GM23338 (cell line): ENCODE results near the gene RAC3. TPM values are rescaled to one million over a fixed set of nuclear protein-coding genes. Genes with fewer than 3 reads are reported as not detected.

Experiments
- ATAC-seq: fragments of 200-7000 bp; cut with Tn5 transposase; 3 replicates; pipeline ENCODE4 v1.9.1; 2020
- DNase-seq: peaks from one replicate; pipeline ENCODE4 v3.0.0-alpha.2; 2015; ENCODE audit warnings: low spot score
- H2AFZ ChIP-seq: fragments of 200-600 bp; sonication (generic); 2 replicates; pipeline ENCODE4 v1.8.0; 2016; ENCODE audit warnings: antibody characterized with exemption, mild to moderate bottlenecking, moderate library complexity
- H3F3A ChIP-seq: fragments of 200-600 bp; sonication (generic); replicated peaks from 2 replicates; pipeline ENCODE4 v1.8.0; 2017; ENCODE audit warnings: antibody characterized with exemption, mixed run types, low read depth
- H3K27ac ChIP-seq: fragments of 200-600 bp; sonication (generic); 2 replicates; pipeline ENCODE4 v1.6.1; 2016; ENCODE audit warnings: low read depth
- H3K27me3 ChIP-seq: fragments of 200-600 bp; sonication (generic); 2 replicates; pipeline ENCODE4 v1.8.0; 2016; ENCODE audit warnings: mild to moderate bottlenecking, mixed run types, moderate library complexity; ENCODE audit not compliant: insufficient read depth
- H3K36me3 ChIP-seq: fragments of 200-600 bp; sonication (generic); 2 replicates; pipeline ENCODE4 v1.8.0; 2016; ENCODE audit warnings: mild to moderate bottlenecking; ENCODE audit not compliant: insufficient read depth
- H3K4me1 ChIP-seq: fragments of 200-600 bp; sonication (generic); 2 replicates; pipeline ENCODE4 v1.8.0; 2016; ENCODE audit warnings: mild to moderate bottlenecking, moderate library complexity; ENCODE audit not compliant: insufficient read depth
- H3K4me2 ChIP-seq: fragments of 200-600 bp; sonication (generic); 2 replicates; pipeline ENCODE4 v1.7.1; 2017; ENCODE audit warnings: mixed run types
- H3K4me3 ChIP-seq: fragments of 200-600 bp; sonication (generic); 2 replicates; pipeline ENCODE4 v1.6.1; 2016; ENCODE audit warnings: mixed run types
- H3K79me2 ChIP-seq: fragments of 200-600 bp; sonication (generic); replicated peaks from 2 replicates; pipeline ENCODE4 v1.8.0; 2017; ENCODE audit warnings: mild to moderate bottlenecking; ENCODE audit not compliant: insufficient read depth
- H3K9me2 ChIP-seq: fragments of 200-600 bp; sonication (generic); 2 replicates; pipeline ENCODE4 v1.8.0; 2017; ENCODE audit not compliant: insufficient read depth
- H4K20me1 ChIP-seq: fragments of 200-600 bp; sonication (generic); replicated peaks from 2 replicates; pipeline ENCODE4 v1.8.0; 2017; ENCODE audit warnings: mild to moderate bottlenecking; ENCODE audit not compliant: insufficient read depth
- H3K27ac Mint-ChIP-seq: 2 replicates; pipeline ENCODE4 v1.8.0; 2020; ENCODE audit warnings: inconsistent platforms, mild to moderate bottlenecking, moderate library complexity, mixed read lengths
- H3K27me3 Mint-ChIP-seq: 3 replicates; pipeline ENCODE4 v1.8.0; 2022; ENCODE audit warnings: low read depth, mild to moderate bottlenecking, moderate library complexity, mixed read lengths, inconsistent platforms; ENCODE audit not compliant: insufficient read depth, poor library complexity
- H3K36me3 Mint-ChIP-seq: 3 replicates; pipeline ENCODE4 v1.8.0; 2021; ENCODE audit warnings: low read depth, mild to moderate bottlenecking, inconsistent platforms, moderate library complexity, mixed read lengths
- H3K4me1 Mint-ChIP-seq: 3 replicates; pipeline ENCODE4 v1.8.0; 2020; ENCODE audit warnings: mild to moderate bottlenecking, inconsistent platforms, mixed read lengths
- H3K4me3 Mint-ChIP-seq: 3 replicates; pipeline ENCODE4 v1.8.0; 2021; ENCODE audit warnings: moderate library complexity, mild to moderate bottlenecking, inconsistent platforms, mixed read lengths
- H3K9me3 Mint-ChIP-seq: 3 replicates; pipeline ENCODE4 v1.8.0; 2020; ENCODE audit warnings: moderate library complexity, mild to moderate bottlenecking, inconsistent platforms, mixed read lengths
- CREB1 ChIP-seq: fragments of 250-450 bp; sonication (Bioruptor Pico); IDR thresholded peaks from 2 replicates; pipeline ENCODE4 v1.5.0; 2020; ENCODE audit warnings: low read depth, mild to moderate bottlenecking, moderate library complexity
- EZH2 ChIP-seq: fragments of 200-600 bp; sonication (generic); IDR thresholded peaks from one replicate; pipeline ENCODE4 v1.8.0; 2017; ENCODE audit warnings: antibody characterized with exemption, mild to moderate bottlenecking, low read depth; ENCODE audit not compliant: unreplicated experiment
- EZH2phosphoT487 ChIP-seq: fragments of 200-600 bp; sonication (generic); IDR thresholded peaks from one replicate; pipeline ENCODE4 v1.8.1; 2018; ENCODE audit warnings: antibody characterized with exemption; ENCODE audit not compliant: unreplicated experiment
- JUNB ChIP-seq: IDR thresholded peaks from one replicate; pipeline ENCODE4 v1.6.1; 2016; ENCODE audit warnings: antibody characterized with exemption; ENCODE audit not compliant: unreplicated experiment
- POLR2AphosphoS5 ChIP-seq: IDR thresholded peaks from 2 replicates; pipeline ENCODE4 v1.6.1; 2016; ENCODE audit warnings: antibody characterized with exemption, low read depth
- STAT1 ChIP-seq: IDR thresholded peaks from one replicate; pipeline ENCODE4 v1.6.1; 2016; ENCODE audit warnings: antibody characterized with exemption; ENCODE audit not compliant: unreplicated experiment
- polyA plus RNA-seq: library from polyadenylated mRNA; unstranded; fragments of >200 nt; fragmentation: Nextera tagmentation; extraction: Ambion mirVana; gene quantifications from 2 replicates; pipeline ENCODE4 v1.2.1, GENCODE V29; 2016
- total RNA-seq: library from RNA; depleted of rRNA; stranded (reverse); fragments of >200 nt; shearing (Covaris generic); gene quantifications from 2 replicates; pipeline ENCODE4 v1.2.3, GENCODE V29; 2014
- TF ChIP-seq, protein P1 (sequence below), 2 experiments: fragments of 200-600 bp in 1 of 2; sonication (generic) in 1 of 2; conservative IDR thresholded peaks; 2 replicates each; pipeline versions ENCODE4 v1.5.1 to v1.6.1; 2016 to 2017; ENCODE audit warnings: antibody characterized with exemption in 2 of 2, low read depth in 2 of 2, mild to moderate bottlenecking in 2 of 2, moderate library complexity in 1 of 2
- TF ChIP-seq, protein P2 (sequence below): IDR thresholded peaks from 2 replicates; pipeline ENCODE4 v1.6.1; 2016; ENCODE audit warnings: antibody characterized with exemption
- TF ChIP-seq, protein P3 (sequence below): IDR thresholded peaks from one replicate; pipeline ENCODE4 v1.6.1; 2018; ENCODE audit warnings: antibody characterized with exemption; ENCODE audit not compliant: unreplicated experiment

RAC3 gene
- total and polyA plus RNA-seq, 2 experiments from 2014 or later: 31.5 to 293 TPM

DNA sequence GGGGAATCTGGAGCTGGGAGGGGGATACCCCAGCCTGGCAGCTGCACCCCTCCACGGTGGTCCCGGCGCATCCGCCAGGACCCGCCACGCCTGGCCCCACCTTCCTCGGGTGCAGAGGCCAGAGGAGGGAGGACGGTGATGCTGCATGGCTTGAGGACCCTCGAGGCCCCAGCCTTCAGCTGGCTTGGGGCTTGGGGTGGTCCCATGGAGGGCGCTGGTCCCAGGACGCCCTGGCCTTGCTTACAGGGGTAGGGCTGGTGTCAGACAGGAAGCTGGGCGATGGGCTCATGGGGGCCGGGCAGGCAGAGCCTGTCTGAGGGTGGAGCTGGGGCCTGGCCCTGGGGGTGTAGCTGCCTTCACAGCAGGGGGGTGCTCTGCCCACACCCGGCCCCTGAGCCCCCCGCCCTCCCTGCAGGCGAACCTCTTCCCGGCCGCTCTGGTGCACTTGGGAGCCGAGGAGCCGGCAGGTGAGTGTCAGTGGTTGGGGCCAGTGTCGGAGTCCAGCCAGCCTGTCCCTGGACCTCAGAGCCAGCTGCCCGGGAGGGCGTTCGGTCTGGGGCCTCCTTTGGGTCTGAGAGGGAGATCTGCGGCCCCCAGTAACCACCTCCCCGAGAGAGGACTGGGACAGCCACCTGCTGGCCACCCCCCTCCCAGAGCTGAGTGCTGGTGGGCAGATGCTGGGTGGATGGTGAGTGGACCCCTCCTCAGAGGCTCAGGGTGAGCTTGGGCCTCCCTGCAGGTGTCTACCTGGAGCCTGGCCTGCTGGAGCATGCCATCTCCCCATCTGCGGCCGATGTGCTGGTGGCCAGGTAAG is 15.2 kb upstream of the RAC3 start:
- Histone ChIP-seq H3K27me3 (no peaks in the 10 kb centered on the region), H3K4me1 (peaks cover 1% of the 10 kb centered on the region; the same call in 1 of the 2 replicates), H4K20me1 (peaks cover under 1% of the 10 kb centered on the region), H3K4me2 (no peak overlapping the region), H2AFZ (no peak overlapping the region), H3K4me3 (no peak overlapping the region), H3K27ac (no peak overlapping the region), H3F3A (0 out of 2 replicates have a peak, but pooled peaks cover 8% of the 10 kb centered on the region), H3K79me2 (peaks cover 3% of the 10 kb centered on the region; the same call in 1 of the 2 replicates), H3K36me3 (no peaks in the 10 kb centered on the region), H3K9me2 (no peaks in the 10 kb centered on the region)
- TF ChIP-seq, protein P1, sequence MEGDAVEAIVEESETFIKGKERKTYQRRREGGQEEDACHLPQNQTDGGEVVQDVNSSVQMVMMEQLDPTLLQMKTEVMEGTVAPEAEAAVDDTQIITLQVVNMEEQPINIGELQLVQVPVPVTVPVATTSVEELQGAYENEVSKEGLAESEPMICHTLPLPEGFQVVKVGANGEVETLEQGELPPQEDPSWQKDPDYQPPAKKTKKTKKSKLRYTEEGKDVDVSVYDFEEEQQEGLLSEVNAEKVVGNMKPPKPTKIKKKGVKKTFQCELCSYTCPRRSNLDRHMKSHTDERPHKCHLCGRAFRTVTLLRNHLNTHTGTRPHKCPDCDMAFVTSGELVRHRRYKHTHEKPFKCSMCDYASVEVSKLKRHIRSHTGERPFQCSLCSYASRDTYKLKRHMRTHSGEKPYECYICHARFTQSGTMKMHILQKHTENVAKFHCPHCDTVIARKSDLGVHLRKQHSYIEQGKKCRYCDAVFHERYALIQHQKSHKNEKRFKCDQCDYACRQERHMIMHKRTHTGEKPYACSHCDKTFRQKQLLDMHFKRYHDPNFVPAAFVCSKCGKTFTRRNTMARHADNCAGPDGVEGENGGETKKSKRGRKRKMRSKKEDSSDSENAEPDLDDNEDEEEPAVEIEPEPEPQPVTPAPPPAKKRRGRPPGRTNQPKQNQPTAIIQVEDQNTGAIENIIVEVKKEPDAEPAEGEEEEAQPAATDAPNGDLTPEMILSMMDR (conservative IDR thresholded peaks at IDR 0.05; ENCODE audit: low read depth in 2 of 2): no peak
- TF ChIP-seq, protein P2, sequence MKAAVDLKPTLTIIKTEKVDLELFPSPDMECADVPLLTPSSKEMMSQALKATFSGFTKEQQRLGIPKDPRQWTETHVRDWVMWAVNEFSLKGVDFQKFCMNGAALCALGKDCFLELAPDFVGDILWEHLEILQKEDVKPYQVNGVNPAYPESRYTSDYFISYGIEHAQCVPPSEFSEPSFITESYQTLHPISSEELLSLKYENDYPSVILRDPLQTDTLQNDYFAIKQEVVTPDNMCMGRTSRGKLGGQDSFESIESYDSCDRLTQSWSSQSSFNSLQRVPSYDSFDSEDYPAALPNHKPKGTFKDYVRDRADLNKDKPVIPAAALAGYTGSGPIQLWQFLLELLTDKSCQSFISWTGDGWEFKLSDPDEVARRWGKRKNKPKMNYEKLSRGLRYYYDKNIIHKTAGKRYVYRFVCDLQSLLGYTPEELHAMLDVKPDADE: no peak
- TF ChIP-seq POLR2AphosphoS5 (no peak), JUNB (no peak), EZH2phosphoT487 (no peak), CREB1 (CRISPR knock-in tag) (no peak), STAT1 (no peak), EZH2 (no peak)
- TF ChIP-seq, protein P3, sequence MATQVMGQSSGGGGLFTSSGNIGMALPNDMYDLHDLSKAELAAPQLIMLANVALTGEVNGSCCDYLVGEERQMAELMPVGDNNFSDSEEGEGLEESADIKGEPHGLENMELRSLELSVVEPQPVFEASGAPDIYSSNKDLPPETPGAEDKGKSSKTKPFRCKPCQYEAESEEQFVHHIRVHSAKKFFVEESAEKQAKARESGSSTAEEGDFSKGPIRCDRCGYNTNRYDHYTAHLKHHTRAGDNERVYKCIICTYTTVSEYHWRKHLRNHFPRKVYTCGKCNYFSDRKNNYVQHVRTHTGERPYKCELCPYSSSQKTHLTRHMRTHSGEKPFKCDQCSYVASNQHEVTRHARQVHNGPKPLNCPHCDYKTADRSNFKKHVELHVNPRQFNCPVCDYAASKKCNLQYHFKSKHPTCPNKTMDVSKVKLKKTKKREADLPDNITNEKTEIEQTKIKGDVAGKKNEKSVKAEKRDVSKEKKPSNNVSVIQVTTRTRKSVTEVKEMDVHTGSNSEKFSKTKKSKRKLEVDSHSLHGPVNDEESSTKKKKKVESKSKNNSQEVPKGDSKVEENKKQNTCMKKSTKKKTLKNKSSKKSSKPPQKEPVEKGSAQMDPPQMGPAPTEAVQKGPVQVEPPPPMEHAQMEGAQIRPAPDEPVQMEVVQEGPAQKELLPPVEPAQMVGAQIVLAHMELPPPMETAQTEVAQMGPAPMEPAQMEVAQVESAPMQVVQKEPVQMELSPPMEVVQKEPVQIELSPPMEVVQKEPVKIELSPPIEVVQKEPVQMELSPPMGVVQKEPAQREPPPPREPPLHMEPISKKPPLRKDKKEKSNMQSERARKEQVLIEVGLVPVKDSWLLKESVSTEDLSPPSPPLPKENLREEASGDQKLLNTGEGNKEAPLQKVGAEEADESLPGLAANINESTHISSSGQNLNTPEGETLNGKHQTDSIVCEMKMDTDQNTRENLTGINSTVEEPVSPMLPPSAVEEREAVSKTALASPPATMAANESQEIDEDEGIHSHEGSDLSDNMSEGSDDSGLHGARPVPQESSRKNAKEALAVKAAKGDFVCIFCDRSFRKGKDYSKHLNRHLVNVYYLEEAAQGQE: no peak
- H3K27ac Mint-ChIP-seq: no peak overlapping the region
- H3K4me3 Mint-ChIP-seq: no peak overlapping the region
- H3K27me3 Mint-ChIP-seq: peaks cover 10% of the 10 kb centered on the region
- ATAC-seq (no peak), DNase-seq (no peak)
- H3K36me3 Mint-ChIP-seq: peaks cover 6% of the 10 kb centered on the region; the same call in 1 of the 3 replicates
- H3K4me1 Mint-ChIP-seq: no peaks in the 10 kb centered on the region
- H3K9me3 Mint-ChIP-seq: no peaks in the 10 kb centered on the region
